Liver (tissue), 9 donors: Measurements from ENCODE around the gene GPR161. TPM values are rescaled to one million over a fixed set of nuclear protein-coding genes. Genes with fewer than 3 reads are reported as not detected.

Source experiments
- DNase-seq: peaks from one replicate; pipeline ENCODE4 v3.0.0-alpha.2; 2017; ENCODE audit warnings: low spot score
- H3K27ac ChIP-seq, 2 donors: one replicate each; pipeline ENCODE4 v1.7.0; 2013; ENCODE audit warnings: inconsistent platforms in 2 of 2, low read length in 2 of 2, control low read depth in 1 of 2, low read depth in 1 of 2, mild to moderate bottlenecking in 1 of 2
- H3K27me3 ChIP-seq, 4 donors: one replicate each; pipeline versions ENCODE4 v1.6.1 to v1.7.0; 2013; ENCODE audit warnings: low read length in 3 of 4, inconsistent platforms in 1 of 4, mild to moderate bottlenecking in 1 of 4, moderate library complexity in 1 of 4; ENCODE audit not compliant: control insufficient read depth in 4 of 4, insufficient read depth in 4 of 4
- H3K36me3 ChIP-seq, 4 donors: one replicate each; pipeline versions ENCODE4 v1.6.1 to v1.7.0; 2013; ENCODE audit warnings: low read length in 3 of 4, mild to moderate bottlenecking in 3 of 4, low read depth in 1 of 4, moderate library complexity in 1 of 4; ENCODE audit not compliant: control insufficient read depth in 4 of 4, insufficient read depth in 3 of 4
- H3K4me1 ChIP-seq, 4 donors: one replicate each; pipeline versions ENCODE4 v1.6.1 to v1.7.0; 2013; ENCODE audit warnings: low read length in 3 of 4, mild to moderate bottlenecking in 3 of 4, moderate library complexity in 1 of 4; ENCODE audit not compliant: control insufficient read depth in 4 of 4, insufficient read depth in 4 of 4
- H3K4me3 ChIP-seq, 3 donors: one replicate each; pipeline versions ENCODE4 v1.6.1 to v1.7.0; 2013; ENCODE audit warnings: low read length in 3 of 3, control low read depth in 1 of 3, low read depth in 1 of 3, mild to moderate bottlenecking in 1 of 3
- H3K9ac ChIP-seq, 2 donors: one replicate each; pipeline ENCODE4 v1.7.0; 2013; ENCODE audit warnings: low read length in 2 of 2, mild to moderate bottlenecking in 2 of 2, moderate library complexity in 2 of 2, control low read depth in 1 of 2, low read depth in 1 of 2
- H3K9me3 ChIP-seq, 4 donors: one replicate each; pipeline versions ENCODE4 v1.6.1 to v1.7.0; 2013; ENCODE audit warnings: low read length in 3 of 4; ENCODE audit not compliant: control insufficient read depth in 4 of 4
- CTCF ChIP-seq: fragments of 150-350 bp; IDR thresholded peaks from 2 replicates; pipeline ENCODE4 v1.5.1; 2017; ENCODE audit warnings: improper control_type of control experiment, low read depth, low read length; ENCODE audit not compliant: missing input control
- EGR1 ChIP-seq, 2 donors: IDR thresholded peaks; 2 replicates each; pipeline ENCODE4 v1.6.1; 2016 to 2018; ENCODE audit warnings: antibody characterized with exemption in 2 of 2, low read depth in 2 of 2
- FOXA1 ChIP-seq: IDR thresholded peaks from 2 replicates; pipeline ENCODE4 v1.6.1; 2016; ENCODE audit warnings: antibody characterized with exemption
- GABPA ChIP-seq, 2 donors: IDR thresholded peaks in 1 of 2; conservative IDR thresholded peaks in 1 of 2; 2 replicates each; pipeline ENCODE4 v1.6.1; 2016; ENCODE audit warnings: antibody characterized with exemption in 2 of 2, mild to moderate bottlenecking in 1 of 2, moderate library complexity in 1 of 2
- HNF4A ChIP-seq, 2 donors: conservative IDR thresholded peaks; 2 replicates each; pipeline ENCODE4 v1.6.1; 2016; ENCODE audit warnings: antibody characterized with exemption in 2 of 2, mild to moderate bottlenecking in 2 of 2
- HNF4G ChIP-seq: IDR thresholded peaks from 2 replicates; pipeline ENCODE4 v1.6.1; 2016; ENCODE audit warnings: antibody characterized with exemption
- JUND ChIP-seq, 2 donors: IDR thresholded peaks; 2 replicates each; pipeline ENCODE4 v1.6.1; 2016; ENCODE audit warnings: antibody characterized with exemption in 2 of 2
- MAX ChIP-seq: IDR thresholded peaks from 2 replicates; pipeline ENCODE4 v1.6.1; 2016; ENCODE audit warnings: antibody characterized with exemption
- NR2F2 ChIP-seq: IDR thresholded peaks from 2 replicates; pipeline ENCODE4 v1.6.1; 2016; ENCODE audit warnings: antibody characterized with exemption
- RAD21 ChIP-seq, 2 donors: IDR thresholded peaks; 2 replicates each; pipeline ENCODE4 v1.6.1; 2016; ENCODE audit warnings: antibody characterized with exemption in 2 of 2, mild to moderate bottlenecking in 2 of 2
- REST ChIP-seq: IDR thresholded peaks from 2 replicates; pipeline ENCODE4 v1.6.1; 2016; ENCODE audit warnings: antibody characterized with exemption, mild to moderate bottlenecking
- RXRA ChIP-seq, 2 donors: IDR thresholded peaks; 2 replicates each; pipeline ENCODE4 v1.6.1; 2017 to 2018; ENCODE audit warnings: antibody characterized with exemption in 2 of 2, mild to moderate bottlenecking in 1 of 2
- TAF1 ChIP-seq: conservative IDR thresholded peaks from 2 replicates; pipeline ENCODE4 v1.6.1; 2016; ENCODE audit warnings: antibody characterized with exemption, mild to moderate bottlenecking
- YY1 ChIP-seq: IDR thresholded peaks from 2 replicates; pipeline ENCODE4 v1.6.1; 2016; ENCODE audit warnings: antibody characterized with exemption, mild to moderate bottlenecking
- ZBTB33 ChIP-seq: IDR thresholded peaks from 2 replicates; pipeline ENCODE4 v1.6.1; 2016; ENCODE audit warnings: antibody characterized with exemption
- WGBS: extraction: QIAGEN DNeasy Blood & Tissue Kit; methylation state at CpG from one replicate; pipeline ENCODE4 v1.1.7; 2013; 5-methylcytosine and 5-hydroxymethylcytosine counted together
- polyA plus RNA-seq, 2 donors: library from polyadenylated mRNA; stranded (reverse) in 1 of 2; unstranded in 1 of 2; fragments of 200-250 nt in 1 of 2; fragments of >200 nt in 1 of 2; fragmentation: Nextera tagmentation in 1 of 2; extraction: Ambion mirVana in 1 of 2; gene quantifications; one replicate each; pipeline versions ENCODE4 v1.2.1 to v1.2.3, GENCODE V29; 2013 to 2015
- total RNA-seq, 2 donors: library from RNA; depleted of rRNA; stranded (reverse); fragments of >200 nt; gene quantifications; one replicate each; pipeline ENCODE4 v1.2.3, GENCODE V29; 2014
- TF ChIP-seq, protein P1 (sequence below): IDR thresholded peaks from 2 replicates; pipeline ENCODE4 v1.6.1; 2016; ENCODE audit warnings: antibody characterized with exemption
- donor health status: healthy.
- donor health status: healthy.
- donor health status: healthy.
- donor health status: healthy.
- donor health status: healthy.

The GPR161 gene
- total and polyA plus RNA-seq, 4 donors, result 0.33 to 1.1 (median 0.73) TPM

- Histone ChIP-seq H3K36me3 (no peaks in the 10 kb centered on the region), H3K27me3 (peaks cover 0 to 14% (median 1%) of the 10 kb centered on the region in 4 donors), H3K4me1 (peaks cover 7 to 19% (median 11%) of the 10 kb centered on the region in 4 donors), H3K27ac (no peak overlapping the region), H3K9ac (no peak overlapping the region), H3K9me3 (no peaks in the 10 kb centered on the region), H3K4me3 (no peak overlapping the region)
- DNase-seq, result no peak
- TF ChIP-seq RAD21 (IDR thresholded peaks at IDR 0.05) (no peak), EGR1 (IDR thresholded peaks at IDR 0.05; ENCODE audit: low read depth in 2 of 2) (no peak), MAX (no peak), REST (no peak), TAF1 (no peak), FOXA1 (no peak), RXRA (IDR thresholded peaks at IDR 0.05) (no peak), JUND (IDR thresholded peaks at IDR 0.05) (no peak), GABPA (IDR thresholded peaks at IDR 0.05 in 1 of 2, conservative IDR thresholded peaks at IDR 0.05 in 1 of 2) (no peak), YY1 (no peak), HNF4G (no peak), CTCF (no peak), HNF4A (conservative IDR thresholded peaks at IDR 0.05) (no peak), NR2F2 (no peak), ZBTB33 (no peak)
- TF ChIP-seq, protein P1, sequence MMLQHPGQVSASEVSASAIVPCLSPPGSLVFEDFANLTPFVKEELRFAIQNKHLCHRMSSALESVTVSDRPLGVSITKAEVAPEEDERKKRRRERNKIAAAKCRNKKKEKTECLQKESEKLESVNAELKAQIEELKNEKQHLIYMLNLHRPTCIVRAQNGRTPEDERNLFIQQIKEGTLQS, result no peak
- WGBS, result 97% methylated on average over 5 of the region's 5 CpGs
Measured at GRCh38 chr1:168138134-168138533, 1.4 kb upstream of the GPR161 start.

DNA sequence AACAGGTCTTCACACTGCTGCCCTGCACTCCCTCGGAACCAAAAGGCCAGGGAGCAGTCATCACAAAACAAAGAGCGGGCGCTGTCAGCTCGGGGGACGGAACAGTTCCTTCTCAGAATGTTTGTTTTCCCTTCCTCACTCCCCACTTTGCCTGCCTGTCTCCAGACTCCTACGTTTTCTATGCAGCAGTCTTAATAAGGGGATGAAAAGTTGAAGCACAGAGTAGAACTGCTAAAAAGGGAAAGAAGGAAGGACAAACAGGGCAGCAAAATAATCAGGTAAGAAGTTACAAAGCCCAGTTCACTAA, 738 bp upstream of the GPR161 start:
- Histone ChIP-seq H3K9ac (no peak overlapping the region), H3K27ac (peak overlapping the region in 1 of 2 donors; percentile 32)
- whole genome bisulfite sequencing, result 23% methylated on average over 6 of the region's 6 CpGs
- TF ChIP-seq RAD21 (IDR thresholded peaks at IDR 0.05), result no peak
- no peak for TF ChIP-seq REST
- TF ChIP-seq ZBTB33, result no peak
- no peak for TF ChIP-seq RXRA (IDR thresholded peaks at IDR 0.05)
- no peak for TF ChIP-seq NR2F2
- TF ChIP-seq TAF1, result no peak
- TF ChIP-seq CTCF, result no peak

More for the DNA sequence above, 738 bp upstream of the GPR161 start:
- Histone ChIP-seq H3K36me3 (no peaks in the 10 kb centered on the region), H3K9me3 (no peaks in the 10 kb centered on the region), H3K4me3 (peak overlapping the region in 2 of 3 donors; percentile 35 to 78), H3K4me1 (peaks cover 7 to 19% (median 11%) of the 10 kb centered on the region in 4 donors), H3K27me3 (peaks cover 0 to 14% (median 1%) of the 10 kb centered on the region in 4 donors)
- DNase-seq, result no peak
